ACHN (cell line): ENCODE data around the gene CT45A7.
"Not testable (repeated sequence)": the region's sequence is repeated elsewhere in the genome, so short reads cannot be mapped to it uniquely, and the experiment has no call there.

Source experiments
- DNase-seq: peaks from one replicate; pipeline ENCODE4 v3.0.0-alpha.2; 2015
- in situ Hi-C: cut with HindIII; loops from 2 replicates; pipeline ENCODE4 v1.10.0; 2017; ENCODE audit warnings: low sequenced_read_pairs, low pct_ligation_motif_present, low pct_unique_long_range_greater_than_20kb

Gene CT45A7

GRCh38 chrX:135837180-135837579 lies at the start of gene CT45A7:
Gene CT45A7 (minus strand): TSS chrX:135837280. CDS start chrX:135833533, 3,747 bp downstream.
- in situ Hi-C loops, DNase-seq: not testable (repeated sequence)

- DNase-seq, in situ Hi-C loops: not testable (repeated sequence)
Measured at GRCh38 chrX:135882741-135883140, 45.7 kb upstream of the CT45A7 start.

GRCh38 chrX:135871712-135872111 lies 34.6 kb upstream of the CT45A7 start, which contains the start of gene CT45A9:
Gene CT45A9 (minus strand): TSS chrX:135871812. CDS start chrX:135868061, 3,751 bp downstream.
- in situ Hi-C loops, DNase-seq: not testable (repeated sequence)

- in situ Hi-C loops, DNase-seq: not testable (repeated sequence)
Measured at GRCh38 chrX:135854438-135854837, 17.4 kb upstream of the CT45A7 start, which contains the start of gene CT45A8. Gene CT45A8 (minus strand): TSS chrX:135854538. CDS start chrX:135850783, 3,755 bp downstream.

GRCh38 chrX:135819912-135820311 lies 17.2 kb downstream of the CT45A7 start, which contains the start of gene CT45A2:
Gene CT45A2 (minus strand): TSS chrX:135820012. CDS start chrX:135816265, 3,747 bp downstream.
- DNase-seq, in situ Hi-C loops: not testable (repeated sequence)

- DNase-seq, in situ Hi-C loops: not testable (repeated sequence)
Measured at GRCh38 chrX:135802687-135803086, 34.4 kb downstream of the CT45A7 start, which contains the start of gene CT45A6. Gene CT45A6 (minus strand): TSS chrX:135802787. CDS start chrX:135798993, 3,794 bp downstream.

GRCh38 chrX:135785403-135785802 lies 51.7 kb downstream of the CT45A7 start, which contains the start of gene CT45A5:
Gene CT45A5 (minus strand): TSS chrX:135785503. CDS start chrX:135781729, 3,774 bp downstream.
- in situ Hi-C loops, DNase-seq: not testable (repeated sequence)
